ENCODE results near the gene JAZF1. TPM values are rescaled to one million over a fixed set of nuclear protein-coding genes. Genes with fewer than 3 reads are reported as not detected.

The JAZF1 gene
- total RNA-seq, 2 donors from 2014 or later: 12.6 to 23.6 TPM

DNA sequence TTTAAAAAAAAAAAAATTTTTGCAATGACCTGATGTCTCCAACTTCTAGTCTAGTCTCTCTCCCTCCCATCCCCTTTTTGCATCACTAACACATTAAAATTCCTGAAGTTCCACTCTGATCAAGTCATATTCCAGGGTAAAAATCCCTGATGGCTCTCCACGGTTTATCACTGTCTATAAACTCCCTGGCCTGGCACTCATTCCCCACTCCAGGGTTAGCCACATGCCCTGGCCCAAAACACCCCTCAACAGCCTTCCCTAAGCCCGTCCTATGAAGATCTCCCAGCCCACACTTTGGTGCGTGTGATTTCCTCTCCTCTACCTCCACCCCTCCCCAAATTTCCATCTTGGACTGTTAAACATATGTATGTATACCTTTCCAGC is 125.4 kb downstream of the JAZF1 start:
- Mint-ChIP-seq H3K4me1 (ENCODE audit: low read depth in 2 of 2) (peaks cover 33 to 49% of the 10 kb centered on the region in 2 donors), H3K9me3 (no peaks in the 10 kb centered on the region), H3K4me3 (no peak overlapping the region), H3K27me3 (no peaks in the 10 kb centered on the region), H3K27ac (peak overlapping the region in 1 of 2 donors; percentile 85), H3K36me3 (no peaks in the 10 kb centered on the region)
- ATAC-seq: no peak
- DNase-seq (ENCODE audit: low spot score): no peak

DNA sequence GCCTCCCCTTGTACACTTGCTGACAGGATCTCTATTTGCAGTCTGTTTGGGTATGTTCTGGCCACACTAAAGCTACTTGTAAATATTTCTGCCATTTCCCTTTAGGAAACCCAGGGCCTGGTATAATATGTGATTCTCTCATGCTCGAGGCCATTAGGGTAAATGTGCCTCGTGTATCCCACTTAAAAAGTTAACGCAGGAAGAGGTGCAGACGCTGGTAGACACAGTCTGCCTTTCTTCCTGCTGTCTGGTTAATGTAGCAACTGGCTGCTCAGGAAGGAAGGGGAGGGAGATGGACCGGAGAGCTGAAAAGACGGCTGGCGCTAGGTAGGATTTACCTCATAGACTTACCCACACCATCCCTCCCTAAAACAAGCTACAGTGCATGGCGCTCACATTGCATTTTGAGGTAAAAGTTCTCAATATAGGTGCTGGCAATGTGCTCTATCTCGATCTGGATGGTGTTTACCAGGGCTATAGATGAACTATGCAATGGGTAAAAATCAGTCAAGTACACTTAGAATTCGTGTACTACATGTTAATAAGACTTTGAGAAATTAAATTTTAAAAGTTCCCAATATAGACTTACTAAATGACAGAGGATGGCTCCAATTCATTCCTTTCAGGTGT is 125.9 kb downstream of the JAZF1 start:
- DNase-seq (ENCODE audit: low spot score): no peak
- Mint-ChIP-seq H3K4me1 (ENCODE audit: low read depth in 2 of 2) (peaks cover 33 to 49% of the 10 kb centered on the region in 2 donors), H3K27me3 (no peaks in the 10 kb centered on the region)

DNA sequence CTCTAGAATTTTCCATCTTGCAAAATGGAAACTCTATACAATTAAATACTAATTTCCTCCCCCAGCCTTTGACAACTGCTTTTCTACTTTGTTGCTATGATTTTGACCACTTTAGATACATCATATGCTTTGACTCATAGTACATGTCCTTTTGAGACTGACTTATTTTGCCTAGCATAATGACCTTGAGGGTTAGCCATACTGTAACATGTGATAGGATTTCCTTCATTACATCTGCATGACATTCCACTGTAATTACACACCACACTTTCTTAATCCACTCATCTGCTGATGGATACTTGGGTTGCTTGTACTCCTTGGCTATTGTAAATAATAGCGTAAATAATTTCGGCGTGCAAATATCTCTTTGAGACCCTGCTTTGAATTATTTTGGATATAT is 127.7 kb downstream of the JAZF1 start:
- H3K27ac Mint-ChIP-seq: no peak overlapping the region
- no peak overlapping the region for H3K4me3 Mint-ChIP-seq
- H3K4me1 Mint-ChIP-seq (ENCODE audit: low read depth in 2 of 2): peaks cover 38 to 49% of the 10 kb centered on the region in 2 donors
- DNase-seq (ENCODE audit: low spot score) (no peak), ATAC-seq (no peak)
- no peaks in the 10 kb centered on the region for H3K36me3 Mint-ChIP-seq
- H3K9me3 Mint-ChIP-seq: no peaks in the 10 kb centered on the region
- no peaks in the 10 kb centered on the region for H3K27me3 Mint-ChIP-seq

More for the DNA sequence above, 125.9 kb downstream of the JAZF1 start:
- Mint-ChIP-seq H3K4me3 (peak overlapping the region; percentile 27), H3K36me3 (no peaks in the 10 kb centered on the region), H3K27ac (peak overlapping the region in 1 of 2 donors; percentile 85), H3K9me3 (no peaks in the 10 kb centered on the region)
- ATAC-seq: peak; percentile 46 to 61

DNA sequence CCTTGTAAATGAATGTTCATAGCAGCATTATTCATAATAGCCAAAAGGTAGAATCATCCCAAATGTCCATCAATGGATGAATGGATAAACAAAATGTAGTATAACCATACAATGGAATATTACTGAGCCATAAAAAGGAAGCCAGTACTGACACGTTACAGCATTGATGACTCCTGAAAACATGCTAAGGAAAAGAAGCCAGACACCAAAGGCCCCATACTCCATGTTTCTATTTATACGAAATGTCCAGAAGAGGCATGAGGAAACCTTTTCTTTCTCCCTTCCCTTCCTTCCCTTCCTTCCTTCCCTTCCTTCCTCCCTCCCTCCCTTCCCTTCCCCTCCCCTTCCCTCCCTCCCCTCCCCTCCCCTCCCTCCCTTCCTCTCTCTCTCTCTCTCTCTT is 131.9 kb downstream of the JAZF1 start:
- Mint-ChIP-seq H3K4me1 (ENCODE audit: low read depth in 2 of 2) (peaks cover 27 to 31% of the 10 kb centered on the region in 2 donors), H3K27me3 (no peaks in the 10 kb centered on the region), H3K9me3 (no peaks in the 10 kb centered on the region), H3K36me3 (peaks cover under 1% of the 10 kb centered on the region), H3K27ac (no peak overlapping the region), H3K4me3 (no peak overlapping the region)
- ATAC-seq (no peak), DNase-seq (ENCODE audit: low spot score) (no peak)

DNA sequence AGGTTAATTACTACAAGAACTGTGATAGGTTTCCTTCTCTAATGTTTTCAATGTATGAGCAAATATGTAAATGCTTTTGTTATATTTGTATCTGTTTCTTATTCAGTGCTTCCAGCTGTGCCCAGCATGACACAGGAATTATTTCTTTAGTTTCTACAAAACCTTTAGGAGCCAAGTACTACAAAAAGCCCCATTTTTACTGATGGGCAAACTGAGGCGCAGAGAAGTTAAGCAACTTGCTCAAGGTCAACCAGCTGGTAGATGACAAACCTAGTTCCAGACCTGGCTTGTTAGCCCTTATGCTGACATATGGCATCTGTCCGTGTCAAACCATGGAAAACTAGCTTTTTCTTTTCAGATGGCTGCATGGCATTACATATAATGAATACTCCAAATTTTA is 134.6 kb downstream of the JAZF1 start:
- Mint-ChIP-seq H3K4me3 (no peak overlapping the region), H3K27ac (no peak overlapping the region)

DNA sequence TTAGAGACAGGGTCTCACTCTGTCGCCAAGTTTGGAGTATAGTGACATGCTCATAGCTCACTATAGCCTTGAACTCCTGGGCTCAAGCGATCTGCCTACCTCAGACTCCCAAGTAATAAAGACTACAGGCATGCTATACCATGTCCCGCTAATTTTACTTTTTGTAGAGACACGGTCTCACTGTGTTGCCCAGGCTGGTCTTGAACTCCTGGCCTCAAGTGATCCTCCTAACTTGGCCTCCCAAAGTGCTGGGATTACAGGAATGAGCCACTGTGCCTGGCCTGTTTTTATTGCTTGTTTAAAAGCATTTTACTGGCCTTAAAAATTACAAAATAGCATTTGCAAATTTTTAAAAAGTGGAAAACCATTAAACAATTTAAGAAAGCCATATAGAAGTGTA is 135.0 kb downstream of the JAZF1 start:
- Mint-ChIP-seq H3K27me3 (no peaks in the 10 kb centered on the region), H3K27ac (no peak overlapping the region), H3K4me3 (no peak overlapping the region), H3K36me3 (peaks cover 10% of the 10 kb centered on the region), H3K4me1 (ENCODE audit: low read depth in 2 of 2) (peaks cover 35 to 37% of the 10 kb centered on the region in 2 donors), H3K9me3 (peaks cover 6% of the 10 kb centered on the region)
- ATAC-seq: no peak
- no peak for DNase-seq (ENCODE audit: low spot score)

More for the DNA sequence above, 134.6 kb downstream of the JAZF1 start:
- Mint-ChIP-seq H3K9me3 (peaks cover 6% of the 10 kb centered on the region), H3K36me3 (peaks cover 10% of the 10 kb centered on the region), H3K27me3 (no peaks in the 10 kb centered on the region), H3K4me1 (ENCODE audit: low read depth in 2 of 2) (peaks cover 31 to 37% of the 10 kb centered on the region in 2 donors)
- DNase-seq (ENCODE audit: low spot score) (no peak), ATAC-seq (no peak)

- peaks cover 6% of the 10 kb centered on the region for H3K9me3 Mint-ChIP-seq
- DNase-seq (ENCODE audit: low spot score) (no peak), ATAC-seq (no peak)
- peaks cover 42 to 43% of the 10 kb centered on the region in 2 donors for H3K4me1 Mint-ChIP-seq (ENCODE audit: low read depth in 2 of 2)
- H3K36me3 Mint-ChIP-seq: peaks cover 10% of the 10 kb centered on the region
- no peak overlapping the region for H3K4me3 Mint-ChIP-seq
- H3K27ac Mint-ChIP-seq: peak overlapping the region in 1 of 2 donors; percentile 47
- no peaks in the 10 kb centered on the region for H3K27me3 Mint-ChIP-seq
These were observed 135.8 kb downstream of the JAZF1 start for GRCh38 chr7:28044825-28045224.

GRCh38 chr7:28042721-28043120 is 137.9 kb downstream of the JAZF1 start:
- Mint-ChIP-seq H3K27me3 (no peaks in the 10 kb centered on the region), H3K9me3 (peaks cover 6% of the 10 kb centered on the region)
- no peak for ATAC-seq

DNA sequence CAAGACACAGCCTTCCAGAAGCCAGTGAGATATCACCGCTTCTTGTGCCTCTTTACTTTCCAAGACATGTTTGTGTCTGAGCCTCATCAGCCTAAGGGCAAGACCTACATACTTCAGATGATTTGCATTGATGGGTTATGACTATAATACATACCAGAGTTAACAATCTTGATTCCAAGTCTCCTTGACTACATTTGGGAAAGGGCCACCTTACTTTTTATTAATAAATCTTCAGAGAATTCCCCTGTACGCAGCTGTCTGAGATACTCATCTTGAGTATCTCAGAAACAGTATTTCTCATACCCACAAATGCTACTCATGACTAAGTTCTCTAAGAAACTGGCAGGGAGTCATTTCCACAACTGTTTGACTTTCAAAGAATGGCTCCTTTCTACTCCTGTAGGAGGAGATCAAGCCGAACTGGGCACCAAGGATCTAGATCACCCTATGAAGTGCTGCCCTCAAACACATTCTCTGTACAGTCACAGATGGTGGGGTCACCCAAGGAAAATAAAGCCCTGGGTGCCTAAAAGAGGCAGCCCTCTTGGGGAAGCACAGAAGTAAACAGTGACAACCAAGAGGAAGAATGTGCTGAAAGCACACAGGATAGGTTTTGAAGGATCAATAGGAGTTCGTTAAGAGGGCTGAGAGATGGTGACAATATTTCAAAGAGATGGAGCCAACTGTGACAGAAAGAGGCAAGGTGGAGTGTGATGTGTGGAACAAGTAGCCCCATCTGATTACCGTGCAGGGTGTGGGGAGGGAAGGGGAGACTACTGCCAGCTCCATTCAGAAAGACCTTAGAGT is 138.9 kb downstream of the JAZF1 start:
- peak; percentile 17 to 74 for ATAC-seq
- no peaks in the 10 kb centered on the region for H3K27me3 Mint-ChIP-seq
- peaks cover 56 to 67% of the 10 kb centered on the region in 2 donors for H3K4me1 Mint-ChIP-seq (ENCODE audit: low read depth in 2 of 2)
- peaks cover 6% of the 10 kb centered on the region for H3K9me3 Mint-ChIP-seq
- peaks cover 10% of the 10 kb centered on the region for H3K36me3 Mint-ChIP-seq
- DNase-seq (ENCODE audit: low spot score): no peak
- peak overlapping the region; percentile 66 for H3K4me3 Mint-ChIP-seq
- H3K27ac Mint-ChIP-seq: peak overlapping the region; percentile 78 to 88

More at GRCh38 chr7:28042721-28043120, 137.9 kb downstream of the JAZF1 start:
- DNase-seq (ENCODE audit: low spot score): no peak
- no peak overlapping the region for H3K27ac Mint-ChIP-seq
- peaks cover 46 to 57% of the 10 kb centered on the region in 2 donors for H3K4me1 Mint-ChIP-seq (ENCODE audit: low read depth in 2 of 2)
- peaks cover 10% of the 10 kb centered on the region for H3K36me3 Mint-ChIP-seq
- H3K4me3 Mint-ChIP-seq: no peak overlapping the region

DNA sequence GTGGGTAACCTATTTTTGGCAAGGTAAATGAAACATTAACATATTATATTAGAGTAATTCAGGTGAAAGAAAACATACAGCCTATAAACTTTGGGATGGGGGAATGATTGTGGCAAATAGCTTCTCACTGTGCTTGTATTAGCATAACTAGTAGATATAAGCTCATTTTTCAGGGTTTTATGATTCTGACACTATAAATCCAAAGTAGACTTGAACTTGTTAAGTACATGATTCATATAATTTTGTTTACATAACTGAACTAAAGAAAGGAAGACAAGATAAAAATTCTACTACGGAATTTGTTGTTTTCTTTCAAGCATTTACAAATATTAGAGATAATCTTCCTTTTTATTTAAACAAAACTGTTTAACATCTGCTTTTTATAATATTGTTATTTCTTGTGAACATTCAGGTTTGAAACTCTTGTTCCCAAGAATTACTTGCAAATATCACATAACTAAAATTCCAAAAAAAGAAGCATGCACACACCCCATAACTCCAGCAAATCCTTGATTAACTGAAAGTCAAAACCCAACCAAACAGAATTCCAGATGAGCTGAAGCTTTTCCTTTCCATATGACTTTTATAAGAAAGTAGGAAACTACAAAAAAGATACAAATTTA is 142.3 kb downstream of the JAZF1 start:
- ATAC-seq (no peak), DNase-seq (ENCODE audit: low spot score) (no peak)
- peaks cover 6% of the 10 kb centered on the region for H3K9me3 Mint-ChIP-seq
- no peaks in the 10 kb centered on the region for H3K27me3 Mint-ChIP-seq
- peak overlapping the region; percentile 82 to 94 for H3K27ac Mint-ChIP-seq
- peaks cover 5% of the 10 kb centered on the region for H3K36me3 Mint-ChIP-seq
- peaks cover 59 to 82% of the 10 kb centered on the region in 2 donors for H3K4me1 Mint-ChIP-seq (ENCODE audit: low read depth in 2 of 2)
- H3K4me3 Mint-ChIP-seq: peak overlapping the region; percentile 63

DNA sequence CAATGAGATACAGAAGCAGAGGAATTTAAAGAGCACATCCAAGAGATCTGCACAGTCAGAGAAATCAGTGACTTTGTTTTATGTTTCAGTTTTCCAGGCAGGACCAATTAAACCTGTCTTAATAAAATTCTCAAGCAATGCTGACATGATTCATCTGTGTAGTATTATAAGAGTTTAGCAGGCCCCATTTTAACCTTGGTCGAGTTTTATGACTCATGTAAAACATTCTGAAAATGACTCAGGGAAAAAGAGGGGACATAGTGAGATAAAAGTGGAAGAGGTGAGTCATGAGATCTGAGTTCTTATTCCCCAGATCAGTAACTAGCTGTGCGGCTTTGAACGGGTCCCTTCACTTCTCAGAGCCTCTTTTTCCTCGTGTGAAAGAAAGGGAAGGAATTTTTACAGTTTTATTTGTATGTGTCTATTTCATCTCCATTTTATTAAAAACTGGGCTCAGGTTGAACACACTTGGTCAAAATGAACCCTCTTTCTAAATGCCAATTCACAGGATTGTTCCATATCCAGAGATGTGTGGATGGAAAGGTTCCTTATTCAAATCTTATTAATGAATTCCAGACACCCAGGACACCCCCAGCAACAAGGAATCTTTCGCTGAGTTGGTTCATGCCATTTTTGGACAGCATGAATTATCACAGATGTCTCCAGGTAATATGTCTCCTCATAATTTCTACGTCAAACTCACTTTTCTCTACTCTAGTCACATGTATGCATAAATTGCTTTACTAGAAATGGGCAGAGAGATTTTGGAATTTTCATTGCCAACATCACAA is 143.2 kb downstream of the JAZF1 start:
- DNase-seq (ENCODE audit: low spot score) (no peak), ATAC-seq (peak; percentile 88 to 94)
- peaks cover 6% of the 10 kb centered on the region for H3K9me3 Mint-ChIP-seq
- H3K4me1 Mint-ChIP-seq (ENCODE audit: low read depth in 2 of 2): peaks cover 64 to 84% of the 10 kb centered on the region in 2 donors
- H3K4me3 Mint-ChIP-seq: peak overlapping the region; percentile 63
- peak overlapping the region; percentile 82 to 94 for H3K27ac Mint-ChIP-seq
- H3K27me3 Mint-ChIP-seq: no peaks in the 10 kb centered on the region
- peaks cover 5% of the 10 kb centered on the region for H3K36me3 Mint-ChIP-seq

GRCh38 chr7:28036696-28037095 is 143.9 kb downstream of the JAZF1 start:
- peaks cover 1% of the 10 kb centered on the region for H3K36me3 Mint-ChIP-seq
- peak overlapping the region; percentile 82 to 94 for H3K27ac Mint-ChIP-seq
- ATAC-seq: no peak
- no peaks in the 10 kb centered on the region for H3K9me3 Mint-ChIP-seq
- peaks cover 62 to 82% of the 10 kb centered on the region in 2 donors for H3K4me1 Mint-ChIP-seq (ENCODE audit: low read depth in 2 of 2)
- no peak for DNase-seq (ENCODE audit: low spot score)
- H3K4me3 Mint-ChIP-seq: peak overlapping the region; percentile 63
- H3K27me3 Mint-ChIP-seq: no peaks in the 10 kb centered on the region

DNA sequence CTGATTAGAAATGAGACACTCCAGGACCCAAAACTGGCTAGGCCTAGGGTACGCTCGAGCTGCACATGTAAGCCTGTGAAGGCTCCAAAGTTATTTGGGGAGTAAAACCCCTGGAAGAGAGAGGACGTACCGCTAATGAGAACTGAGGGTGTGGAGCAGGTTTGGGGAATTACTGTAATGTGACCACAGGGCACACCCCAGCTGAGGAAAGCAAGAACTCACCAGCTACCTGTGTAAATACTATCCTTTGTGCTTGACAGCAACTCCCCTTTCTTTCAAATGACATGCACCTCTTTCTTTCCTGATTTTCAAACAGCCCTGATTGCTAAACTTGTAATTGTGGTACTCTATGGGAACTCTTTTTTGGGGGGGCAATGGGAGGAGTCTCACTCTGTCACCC is 147.2 kb downstream of the JAZF1 start:
- H3K36me3 Mint-ChIP-seq: no peaks in the 10 kb centered on the region
- H3K27ac Mint-ChIP-seq: peak overlapping the region; percentile 0 to 36
- H3K27me3 Mint-ChIP-seq: no peaks in the 10 kb centered on the region
- DNase-seq (ENCODE audit: low spot score) (no peak), ATAC-seq (no peak)
- no peaks in the 10 kb centered on the region for H3K9me3 Mint-ChIP-seq
- peak overlapping the region; percentile 41 for H3K4me3 Mint-ChIP-seq
- H3K4me1 Mint-ChIP-seq (ENCODE audit: low read depth in 2 of 2): peaks cover 59 to 75% of the 10 kb centered on the region in 2 donors

Measured in natural killer cell treated with Interleukin-12 subunit alpha and Interleukin-12 subunit beta and Interleukin-15 and Interleukin-18, amount 100 ng/mL, for 72 hours (primary cell).